ENCODE data around the gene NRXN3. TPM values are rescaled to one million over a fixed set of nuclear protein-coding genes. Genes with fewer than 3 reads are reported as not detected.

NRXN3 gene
- total and polyA plus RNA-seq, 8 donors: 0.53 to 2.5 (median 1.5) TPM

- FAIRE-seq: no peak
- no peak for TF ChIP-seq CTCF (IDR thresholded peaks at IDR 0.05)
- no peaks in the 10 kb centered on the region for H3K36me3 ChIP-seq
- no peak overlapping the region for H3K27ac ChIP-seq
- no peak for ATAC-seq
- no peak for DNase-seq
- no peaks in the 10 kb centered on the region for H3K9me3 ChIP-seq
- H3K27me3 ChIP-seq: no peaks in the 10 kb centered on the region
- no peak overlapping the region for H3K4me3 ChIP-seq
- intact Hi-C loops (cut with DNase I): no loop called here
- 18 to 25% methylated on average over 1 of the region's 1 CpG for WGBS, 2 donors
- H3K4me1 ChIP-seq: peaks cover 0 to 4% (median 0%) of the 10 kb centered on the region in 3 donors
Observed at GRCh38 chr14:79543348-79543747, 1373.2 kb downstream of the NRXN3 start.

DNA sequence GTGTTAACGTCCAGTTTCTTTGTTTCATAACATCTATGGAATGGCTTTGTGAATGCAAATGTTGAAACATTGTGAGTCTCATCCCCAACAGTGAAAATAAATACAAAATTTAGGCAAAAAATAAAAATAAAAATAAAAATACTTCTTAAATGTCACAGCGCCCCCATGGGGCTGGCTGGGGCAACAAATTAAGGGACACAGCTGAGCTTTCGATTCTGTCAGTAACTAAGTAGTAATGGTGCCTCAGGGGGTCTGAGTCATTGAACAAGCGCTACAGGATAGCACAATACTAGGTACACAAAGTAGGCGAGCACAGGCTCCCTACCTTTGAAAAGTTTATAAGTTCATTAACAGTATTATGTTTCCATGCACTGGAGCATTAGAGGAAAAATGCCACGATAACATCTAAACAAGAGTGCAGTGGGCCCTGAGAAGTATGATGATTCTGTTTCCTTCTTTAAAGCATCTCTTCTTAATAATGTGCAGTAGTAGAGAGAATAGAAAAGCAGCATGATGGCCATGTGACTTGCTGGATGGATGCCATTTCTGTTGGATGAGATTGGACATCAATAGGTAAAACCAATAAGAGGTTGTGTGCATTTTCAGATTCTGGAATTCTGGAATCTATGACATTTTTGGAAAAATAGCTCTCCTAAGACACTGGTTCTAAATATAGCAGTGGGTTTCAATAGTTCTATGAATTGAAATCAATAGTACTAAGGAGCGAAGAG, 1374.0 kb downstream of the NRXN3 start:
- DNase-seq (no peak), ATAC-seq (no peak), FAIRE-seq (no peak)
- Histone ChIP-seq H3K27ac (no peak overlapping the region), H3K4me3 (no peak overlapping the region), H3K36me3 (no peaks in the 10 kb centered on the region), H3K9me3 (no peaks in the 10 kb centered on the region), H3K27me3 (no peaks in the 10 kb centered on the region), H3K4me1 (peaks cover 0 to 4% (median 0%) of the 10 kb centered on the region in 3 donors)
- WGBS, 2 donors: 73 to 80% methylated on average over 7 of the region's 7 CpGs
- peak in 1 of 4 donors; percentile 14 for TF ChIP-seq CTCF (IDR thresholded peaks at IDR 0.05)
- intact Hi-C loops (cut with DNase I): no loop called here

DNA sequence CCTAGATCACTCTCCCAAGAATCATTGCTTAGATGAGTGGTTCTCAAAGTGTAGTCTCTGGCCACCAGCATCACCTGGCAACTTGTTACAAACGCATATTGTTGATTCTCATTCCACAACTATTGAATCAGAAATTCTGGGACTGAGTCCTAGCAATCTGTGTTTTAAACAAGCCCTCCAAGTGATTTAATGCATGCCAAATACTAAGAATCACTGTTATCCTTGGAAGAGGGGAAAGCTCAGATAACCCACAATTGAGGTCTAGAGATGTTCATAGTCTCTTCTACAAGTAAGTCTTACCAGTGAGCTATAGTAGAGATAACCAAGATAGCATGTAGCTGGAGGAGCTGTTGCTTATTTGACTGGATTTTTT, 1374.5 kb downstream of the NRXN3 start:
- H3K27ac ChIP-seq: no peak overlapping the region
- no peak for ATAC-seq
- no peaks in the 10 kb centered on the region for H3K27me3 ChIP-seq
- H3K4me3 ChIP-seq: no peak overlapping the region
- H3K9me3 ChIP-seq: no peaks in the 10 kb centered on the region
- no peak for TF ChIP-seq CTCF (IDR thresholded peaks at IDR 0.05)
- 62 to 78% methylated on average over 1 of the region's 1 CpG for WGBS, 2 donors
- FAIRE-seq: no peak
- no peak for DNase-seq
- no peaks in the 10 kb centered on the region for H3K36me3 ChIP-seq
- peaks cover 0 to 4% (median 0%) of the 10 kb centered on the region in 3 donors for H3K4me1 ChIP-seq
- intact Hi-C loops (cut with DNase I): no loop called here

GRCh38 chr14:79548836-79549235, 1378.7 kb downstream of the NRXN3 start:
- Histone ChIP-seq H3K4me1 (no peaks in the 10 kb centered on the region), H3K9me3 (no peaks in the 10 kb centered on the region), H3K4me3 (no peak overlapping the region), H3K27me3 (no peaks in the 10 kb centered on the region), H3K36me3 (no peaks in the 10 kb centered on the region), H3K27ac (no peak overlapping the region)
- 92 to 94% methylated on average over 1 of the region's 1 CpG for WGBS, 2 donors
- ATAC-seq (no peak), DNase-seq (no peak), FAIRE-seq (no peak)
- TF ChIP-seq CTCF (IDR thresholded peaks at IDR 0.05): no peak
- intact Hi-C loops (cut with DNase I): no loop called here

- Histone ChIP-seq H3K36me3 (no peaks in the 10 kb centered on the region), H3K27ac (no peak overlapping the region), H3K27me3 (no peaks in the 10 kb centered on the region), H3K4me3 (no peak overlapping the region), H3K9me3 (no peaks in the 10 kb centered on the region), H3K4me1 (no peaks in the 10 kb centered on the region)
- ATAC-seq (no peak), DNase-seq (no peak), FAIRE-seq (no peak)
- WGBS, 2 donors: 89 to 94% methylated on average over 5 of the region's 5 CpGs
- intact Hi-C loops (cut with DNase I): no loop called here
- no peak for TF ChIP-seq CTCF (IDR thresholded peaks at IDR 0.05)
Observed at GRCh38 chr14:79549515-79549914, 1379.3 kb downstream of the NRXN3 start.

Data from pancreas (tissue), 10 donors.